Jurkat, Clone E6-1 (cell line): ENCODE results near the gene OBI1.

ENCODE experiments used
- DNase-seq: peaks from one replicate; pipeline ENCODE4 v3.0.0-alpha.2; 2011; ENCODE audit warnings: low read depth, low spot score
- H3K4me3 ChIP-seq: 2 replicates; pipeline ENCODE4 v1.5.1; 2011; ENCODE audit warnings: mild to moderate bottlenecking, low read length, control low read depth, moderate library complexity

OBI1 gene

GRCh38 chr13:78606471-78607408, 52.2 kb downstream of the OBI1 start:
- no peak for DNase-seq
- no peak overlapping the region for H3K4me3 ChIP-seq

GRCh38 chr13:78604782-78605611, 54.0 kb downstream of the OBI1 start:
- peak; percentile 69 for DNase-seq
- H3K4me3 ChIP-seq: no peak overlapping the region; the same call in 1 of the 2 replicates

- peak; percentile 79 for DNase-seq
- peak within 1 kb of the TSS; percentile 69 for H3K4me3 ChIP-seq
Measured at GRCh38 chr13:78603240-78603957, 55.6 kb downstream of the OBI1 start, which contains the start of gene POU4F1. Gene POU4F1, minus strand, starts transcription at chr13:78603552. Its CDS starts 226 bp downstream, at chr13:78603326.

GRCh38 chr13:78602561-78603239, 56.3 kb downstream of the OBI1 start:
- DNase-seq: peak; percentile 35
- H3K4me3 ChIP-seq: peak overlapping the region; percentile 69

GRCh38 chr13:78601874-78602560, 56.9 kb downstream of the OBI1 start:
- no peak for DNase-seq
- H3K4me3 ChIP-seq: peak overlapping the region; percentile 69

- no peak overlapping the region for H3K4me3 ChIP-seq
- DNase-seq: no peak
Measured at GRCh38 chr13:78601124-78601873, 57.7 kb downstream of the OBI1 start.

- H3K4me3 ChIP-seq: no peak overlapping the region
- DNase-seq: no peak
Measured at GRCh38 chr13:78600280-78600883, 58.6 kb downstream of the OBI1 start.

GRCh38 chr13:78599645-78600279, 59.2 kb downstream of the OBI1 start:
- no peak for DNase-seq
- no peak overlapping the region for H3K4me3 ChIP-seq

GRCh38 chr13:78598966-78599644, 59.9 kb downstream of the OBI1 start:
- no peak for DNase-seq
- no peak overlapping the region for H3K4me3 ChIP-seq

GRCh38 chr13:78598116-78598781, 60.7 kb downstream of the OBI1 start:
- no peak for DNase-seq

GRCh38 chr13:78597602-78597932, 61.4 kb downstream of the OBI1 start:
- no peak overlapping the region for H3K4me3 ChIP-seq
- DNase-seq: no peak

More at GRCh38 chr13:78598116-78598781, 60.7 kb downstream of the OBI1 start:
- no peak overlapping the region for H3K4me3 ChIP-seq

GRCh38 chr13:78596736-78597601, 62.0 kb downstream of the OBI1 start:
- H3K4me3 ChIP-seq: no peak overlapping the region; the same call in 1 of the 2 replicates
- no peak for DNase-seq

- peak overlapping the region; percentile 52 for H3K4me3 ChIP-seq
- DNase-seq: no peak
Measured at GRCh38 chr13:78596399-78596735, 62.6 kb downstream of the OBI1 start.

- no peak for DNase-seq
- peak overlapping the region; percentile 52 for H3K4me3 ChIP-seq
Measured at GRCh38 chr13:78595495-78596398, 63.2 kb downstream of the OBI1 start.
